HG03457 (cell line): ENCODE results near the gene SYNGR3.

Experiments used
- ATAC-seq: cut with Tn5 transposase; IDR thresholded peaks from one replicate; pipeline ENCODE4 v1.9.1; 2021; ENCODE audit warnings: moderate number of reproducible peaks; ENCODE audit not compliant: unreplicated experiment

SYNGR3 gene

DNA sequence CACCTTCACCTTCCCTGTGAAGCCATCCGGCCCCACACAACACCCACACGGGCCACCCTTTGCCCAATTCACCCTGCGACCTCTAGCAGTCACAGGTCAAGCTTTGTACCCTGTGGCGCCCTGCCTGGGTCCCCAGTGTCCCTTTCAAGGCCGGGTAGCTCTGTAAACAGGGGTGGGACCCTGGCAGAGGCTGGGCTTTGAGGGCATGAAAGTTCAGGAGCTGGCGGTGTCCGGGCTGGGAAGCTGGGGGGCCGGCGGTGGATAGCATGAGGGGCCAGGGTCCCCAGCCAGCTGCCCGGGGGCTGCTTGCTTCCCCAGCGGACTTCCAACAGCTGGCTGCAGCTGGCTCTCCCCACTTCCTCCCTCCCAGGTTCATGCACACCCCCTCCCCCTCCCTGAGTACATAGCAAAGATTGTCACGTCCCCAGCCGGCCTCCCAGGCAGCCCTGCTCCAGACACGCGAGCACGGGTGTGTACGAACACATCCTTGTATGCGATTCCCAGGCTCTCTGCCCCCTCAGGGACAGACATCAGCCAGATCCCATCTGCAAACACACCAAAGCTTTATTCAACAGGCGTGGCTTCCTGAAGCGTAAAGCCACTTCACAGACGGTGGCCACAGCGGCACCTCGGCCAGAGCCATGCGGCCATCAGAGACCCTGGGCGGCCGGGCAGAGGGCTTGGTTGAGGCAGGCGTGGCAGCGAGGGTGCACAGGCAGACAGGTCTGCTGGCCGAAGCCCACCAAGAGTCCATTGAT, 49.7 kb downstream of the SYNGR3 start:
- ATAC-seq, result no peak

DNA sequence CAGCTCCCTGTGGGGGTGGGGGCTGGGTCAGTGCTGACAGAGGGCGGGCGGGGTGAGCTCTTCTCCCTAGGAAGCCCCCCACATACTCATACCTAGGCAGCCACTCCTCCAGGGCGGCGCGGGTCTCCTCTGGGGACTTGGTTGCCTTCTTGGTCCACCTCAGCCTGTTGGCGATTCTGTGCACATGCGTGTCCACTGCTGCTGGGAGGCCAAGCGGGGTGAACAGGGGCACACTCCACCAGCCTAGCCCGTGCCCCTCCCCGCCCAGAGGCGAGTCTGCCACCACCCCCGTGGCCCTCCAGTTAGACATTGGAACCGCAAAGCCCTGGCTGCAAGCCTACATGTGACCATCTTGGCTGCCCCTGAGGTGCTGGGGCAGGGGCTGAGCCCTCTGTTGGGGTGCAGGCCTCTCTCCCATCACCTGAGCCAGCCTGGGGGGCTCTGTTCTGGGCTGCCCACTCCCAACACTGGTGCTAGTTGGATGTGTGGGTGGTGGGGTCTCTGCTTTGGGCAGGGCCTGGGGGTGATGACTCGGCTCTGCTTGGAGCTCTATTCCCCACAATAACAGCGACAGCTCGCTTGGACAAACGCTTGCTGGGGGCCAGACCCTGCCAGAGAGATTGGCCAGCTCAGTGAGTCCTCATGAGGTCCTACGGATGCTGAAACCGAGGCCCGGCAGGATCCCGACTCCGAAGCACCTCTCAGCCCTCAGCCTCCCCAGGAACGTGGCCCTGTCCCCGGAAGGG, 50.4 kb downstream of the SYNGR3 start:
- no peak for ATAC-seq

DNA sequence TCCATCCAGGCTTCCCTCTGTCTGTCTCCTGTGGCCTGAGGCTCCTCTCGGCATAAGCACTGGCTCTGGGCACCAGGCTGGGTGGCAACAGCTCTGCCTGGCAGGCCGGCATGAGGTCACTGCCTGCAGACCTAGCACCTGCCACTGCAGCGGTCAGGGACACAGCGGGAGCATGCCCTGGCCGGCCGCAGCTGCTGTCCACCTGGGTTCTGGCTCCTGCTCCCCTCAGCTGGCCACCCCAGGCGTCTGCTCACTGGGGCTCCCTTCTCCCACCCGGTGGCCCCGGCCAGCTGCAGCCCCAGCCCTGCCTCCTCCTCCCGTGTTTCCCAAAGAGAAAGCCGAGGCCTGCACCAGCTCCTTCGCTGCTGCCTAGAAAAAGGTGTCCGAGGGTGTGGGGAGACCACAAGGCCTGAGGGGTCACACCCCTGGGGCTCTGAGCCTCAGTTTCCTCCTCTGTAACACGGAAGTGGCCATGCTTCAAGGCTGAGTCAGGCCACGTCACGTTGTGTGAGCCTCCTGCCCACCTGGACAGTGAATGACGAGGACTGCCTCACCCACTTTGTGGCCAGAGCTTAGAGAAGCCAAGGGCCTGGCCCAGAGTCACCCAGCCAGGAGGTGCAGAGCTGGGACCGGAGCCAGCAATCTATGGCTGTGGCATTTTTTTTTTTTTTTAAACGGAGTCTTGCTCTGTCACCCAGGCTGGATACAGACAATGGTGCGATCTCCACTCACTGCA, 51.2 kb downstream of the SYNGR3 start:
- no peak for ATAC-seq

DNA sequence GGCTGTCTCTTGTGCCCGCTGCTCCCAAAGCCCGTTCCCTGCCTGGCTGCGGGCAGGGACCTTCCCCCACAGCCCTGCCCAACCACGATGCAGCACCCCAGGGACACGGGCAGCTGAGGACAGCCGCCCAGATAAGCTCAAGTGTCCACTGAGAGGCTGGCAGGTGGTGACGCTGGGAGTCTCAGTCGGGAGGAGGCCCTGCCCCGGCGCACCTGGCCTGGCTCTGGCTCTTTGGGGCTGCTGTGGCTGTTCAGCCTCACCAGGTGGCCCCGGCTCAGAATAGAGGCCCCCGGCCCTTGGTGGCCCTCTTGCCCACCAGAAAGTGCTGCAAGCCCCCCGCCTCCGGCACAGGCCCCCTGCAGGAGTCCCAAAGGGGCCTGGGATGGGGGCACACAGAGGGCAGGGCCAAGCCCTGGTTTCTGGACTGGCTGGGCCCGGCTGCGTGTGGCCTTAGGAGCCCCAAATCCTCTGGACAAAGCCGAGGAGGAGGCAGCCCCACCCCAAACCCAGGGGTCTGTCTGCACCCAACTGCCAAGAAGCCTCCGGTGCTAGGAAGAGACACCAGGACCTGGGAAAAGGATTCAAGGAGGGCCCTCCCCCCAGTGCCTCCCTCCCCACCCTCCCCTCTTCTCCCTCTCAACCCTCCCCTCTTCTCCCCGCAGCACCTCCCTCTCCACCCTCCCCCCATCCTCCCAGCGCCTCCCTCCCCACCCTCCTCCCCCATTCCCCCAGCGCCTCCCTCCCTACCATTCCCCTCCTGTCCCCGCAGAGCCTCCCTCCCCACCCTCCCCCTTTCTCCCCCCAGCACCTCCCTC, 52.6 kb downstream of the SYNGR3 start:
- ATAC-seq, result no peak

DNA sequence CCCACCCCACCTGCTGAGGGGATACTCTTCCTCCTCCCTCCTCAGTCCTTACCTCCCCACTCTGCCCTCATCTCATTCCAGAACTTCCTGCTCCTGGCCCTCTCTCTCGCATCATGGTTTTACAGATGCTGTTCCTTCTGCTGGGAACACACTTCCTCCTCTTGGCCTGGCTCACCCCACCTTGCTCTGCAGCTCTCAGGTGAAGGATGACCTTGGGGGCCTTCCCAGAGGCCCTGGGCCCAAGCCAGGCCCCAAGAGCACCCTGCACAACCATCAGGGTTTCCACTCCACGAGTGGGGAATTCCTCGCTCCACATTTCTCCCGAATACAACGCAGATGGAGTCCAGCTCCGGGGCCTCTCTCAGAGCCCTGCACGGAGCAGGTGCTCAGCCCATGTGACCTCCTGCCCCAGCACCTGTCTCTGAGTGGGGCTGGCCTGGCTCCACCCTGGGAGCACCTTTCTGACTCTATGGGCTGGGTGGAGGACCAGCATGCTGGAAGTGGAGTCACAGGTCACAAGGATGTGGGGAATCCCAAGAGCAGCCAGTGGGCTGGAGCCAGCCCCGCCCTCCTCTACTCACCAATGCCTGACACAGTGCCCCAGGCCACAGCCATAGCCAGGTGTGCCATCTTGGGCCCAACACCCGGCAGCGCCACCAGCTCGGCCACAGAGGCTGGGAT, 53.4 kb downstream of the SYNGR3 start:
- ATAC-seq, result no peak
